Muscle layer of colon (tissue), 2 donors: ENCODE results near the gene CHSY1.

Experiments used
- H3K27ac ChIP-seq: one replicate; pipeline ENCODE4 v1.7.0; 2013; ENCODE audit warnings: low read depth, mild to moderate bottlenecking, low read length, moderate library complexity
- H3K27me3 ChIP-seq, 2 donors: one replicate each; pipeline ENCODE4 v1.7.0; 2013; ENCODE audit warnings: low read length in 2 of 2, mild to moderate bottlenecking in 2 of 2; ENCODE audit not compliant: insufficient read depth in 2 of 2, control insufficient read depth in 1 of 2
- H3K36me3 ChIP-seq: one replicate; pipeline ENCODE4 v1.7.0; 2013; ENCODE audit warnings: mild to moderate bottlenecking, low read length; ENCODE audit not compliant: insufficient read depth
- H3K4me1 ChIP-seq: one replicate; pipeline ENCODE4 v1.7.0; 2013; ENCODE audit warnings: mild to moderate bottlenecking, low read length; ENCODE audit not compliant: insufficient read depth
- H3K4me3 ChIP-seq, 2 donors: one replicate each; pipeline ENCODE4 v1.7.0; 2013; ENCODE audit warnings: low read length in 2 of 2, low read depth in 1 of 2, mild to moderate bottlenecking in 1 of 2, moderate library complexity in 1 of 2
- H3K9ac ChIP-seq: one replicate; pipeline ENCODE4 v1.7.0; 2013; ENCODE audit warnings: low read length
- H3K9me3 ChIP-seq: one replicate; pipeline ENCODE4 v1.7.0; 2013; ENCODE audit warnings: mild to moderate bottlenecking, low read length
- donor health status: abdominal sarcoma.
- donor health status: Adenocarcinoma of cecum.

The CHSY1 gene

GRCh38 chr15:101139986-101140696, 111.7 kb downstream of the CHSY1 start:
- Histone ChIP-seq H3K9me3 (no peaks in the 10 kb centered on the region), H3K27me3 (no peaks in the 10 kb centered on the region), H3K9ac (no peak overlapping the region), H3K36me3 (no peaks in the 10 kb centered on the region), H3K4me1 (no peaks in the 10 kb centered on the region), H3K27ac (no peak overlapping the region), H3K4me3 (no peak overlapping the region)

GRCh38 chr15:101138913-101139880, 112.7 kb downstream of the CHSY1 start:
- Histone ChIP-seq H3K36me3 (no peaks in the 10 kb centered on the region), H3K27ac (no peak overlapping the region), H3K27me3 (no peaks in the 10 kb centered on the region), H3K9ac (no peak overlapping the region), H3K9me3 (no peaks in the 10 kb centered on the region), H3K4me3 (no peak overlapping the region), H3K4me1 (no peaks in the 10 kb centered on the region)

DNA sequence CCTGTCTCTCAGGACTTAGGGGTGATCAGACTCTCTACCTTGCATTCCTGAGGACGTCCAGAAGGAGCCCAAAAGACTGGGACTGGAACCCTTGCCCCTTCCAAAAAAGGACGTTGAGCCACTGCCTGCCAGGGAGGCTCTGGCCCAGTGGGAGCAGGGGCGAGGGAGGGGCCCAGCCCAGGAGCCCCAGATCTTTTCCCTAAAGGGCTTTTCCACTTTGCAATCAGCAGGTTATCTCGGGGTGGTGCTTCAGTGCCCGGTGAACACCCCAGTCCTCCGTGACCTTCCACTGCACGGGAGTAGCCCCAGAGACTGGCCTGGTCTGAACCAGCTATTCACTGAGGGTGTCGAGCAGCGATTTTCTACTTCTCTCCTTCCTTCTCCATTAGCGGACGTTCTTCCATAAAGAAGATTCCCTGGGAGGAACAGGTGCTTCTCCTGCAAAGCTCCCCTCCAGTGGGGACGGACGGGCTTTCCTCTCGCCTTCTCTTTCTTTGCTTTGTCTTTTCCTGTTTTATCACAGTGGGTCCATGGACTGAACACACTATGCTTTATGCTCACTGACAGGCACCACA, 113.7 kb downstream of the CHSY1 start:
- Histone ChIP-seq H3K4me3 (no peak overlapping the region), H3K27ac (no peak overlapping the region), H3K9ac (no peak overlapping the region), H3K27me3 (no peaks in the 10 kb centered on the region), H3K9me3 (no peaks in the 10 kb centered on the region), H3K36me3 (no peaks in the 10 kb centered on the region), H3K4me1 (no peaks in the 10 kb centered on the region)

DNA sequence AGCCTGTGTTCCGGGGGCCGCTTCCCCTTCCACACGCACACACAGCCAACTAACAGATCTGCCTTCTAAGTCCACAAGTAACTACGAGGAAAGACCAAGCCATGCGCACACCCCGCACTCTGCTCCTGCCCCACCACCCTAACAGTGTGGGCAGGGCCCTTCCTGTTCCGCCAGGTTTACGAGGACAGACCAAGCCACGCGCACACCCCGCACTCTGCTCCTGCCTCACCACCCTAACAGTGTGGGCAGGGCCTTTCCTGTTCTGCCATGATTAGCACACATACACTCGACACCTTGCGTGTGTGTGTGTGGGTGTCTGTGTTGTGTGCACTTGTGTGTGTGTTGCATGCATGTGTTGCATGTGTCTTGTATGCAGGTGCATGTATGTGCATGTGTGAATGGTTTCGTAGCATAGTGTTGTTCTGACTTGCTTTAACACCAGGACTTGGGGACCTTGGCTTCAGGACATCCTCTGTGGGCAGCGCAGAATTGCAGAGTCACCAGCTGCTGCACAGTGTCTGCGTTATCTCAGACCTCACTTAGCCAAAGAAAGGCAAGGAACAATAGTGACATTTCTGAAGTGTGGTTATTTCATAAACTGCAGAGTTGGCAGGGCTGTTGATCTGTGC, 114.4 kb downstream of the CHSY1 start:
- Histone ChIP-seq H3K27me3 (no peaks in the 10 kb centered on the region), H3K36me3 (no peaks in the 10 kb centered on the region), H3K27ac (no peak overlapping the region), H3K4me3 (no peak overlapping the region), H3K9ac (no peak overlapping the region), H3K9me3 (no peaks in the 10 kb centered on the region), H3K4me1 (no peaks in the 10 kb centered on the region)

GRCh38 chr15:101136381-101137268, 115.2 kb downstream of the CHSY1 start:
- Histone ChIP-seq H3K27ac (no peak overlapping the region), H3K36me3 (no peaks in the 10 kb centered on the region)

GRCh38 chr15:101135532-101136166, 116.2 kb downstream of the CHSY1 start:
- no peaks in the 10 kb centered on the region for H3K36me3 ChIP-seq
- H3K9ac ChIP-seq, result no peak overlapping the region
- H3K27ac ChIP-seq, result no peak overlapping the region
- no peaks in the 10 kb centered on the region for H3K27me3 ChIP-seq
- H3K9me3 ChIP-seq, result no peaks in the 10 kb centered on the region
- no peaks in the 10 kb centered on the region for H3K4me1 ChIP-seq
- H3K4me3 ChIP-seq, result no peak overlapping the region

More at GRCh38 chr15:101136381-101137268, 115.2 kb downstream of the CHSY1 start:
- H3K9ac ChIP-seq, result no peak overlapping the region
- no peaks in the 10 kb centered on the region for H3K4me1 ChIP-seq
- H3K4me3 ChIP-seq, result no peak overlapping the region
- no peaks in the 10 kb centered on the region for H3K9me3 ChIP-seq
- H3K27me3 ChIP-seq, result no peaks in the 10 kb centered on the region

DNA sequence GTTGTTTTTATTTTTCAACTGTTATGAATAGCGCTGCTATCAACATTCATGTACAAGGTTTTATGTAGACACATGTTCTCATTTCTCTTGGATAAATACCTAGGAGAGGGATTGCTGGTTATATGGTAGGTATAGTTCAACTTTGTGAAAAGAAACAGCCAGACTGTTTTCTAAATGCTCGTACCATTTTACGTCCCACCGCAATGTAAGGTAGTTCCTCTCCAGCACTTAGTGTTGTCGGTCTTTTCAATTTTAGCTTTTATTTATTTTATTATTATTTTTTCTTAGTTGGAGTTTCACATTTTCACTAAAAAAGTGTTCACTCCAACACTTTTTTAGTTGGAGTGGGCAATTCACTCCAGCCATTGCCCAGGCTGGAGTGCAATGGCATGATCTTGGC, 117.1 kb downstream of the CHSY1 start:
- no peaks in the 10 kb centered on the region for H3K4me1 ChIP-seq
- H3K27ac ChIP-seq, result no peak overlapping the region
- H3K9me3 ChIP-seq, result no peaks in the 10 kb centered on the region
- no peak overlapping the region for H3K4me3 ChIP-seq
- no peak overlapping the region for H3K9ac ChIP-seq
- no peaks in the 10 kb centered on the region for H3K27me3 ChIP-seq
- H3K36me3 ChIP-seq, result no peaks in the 10 kb centered on the region

DNA sequence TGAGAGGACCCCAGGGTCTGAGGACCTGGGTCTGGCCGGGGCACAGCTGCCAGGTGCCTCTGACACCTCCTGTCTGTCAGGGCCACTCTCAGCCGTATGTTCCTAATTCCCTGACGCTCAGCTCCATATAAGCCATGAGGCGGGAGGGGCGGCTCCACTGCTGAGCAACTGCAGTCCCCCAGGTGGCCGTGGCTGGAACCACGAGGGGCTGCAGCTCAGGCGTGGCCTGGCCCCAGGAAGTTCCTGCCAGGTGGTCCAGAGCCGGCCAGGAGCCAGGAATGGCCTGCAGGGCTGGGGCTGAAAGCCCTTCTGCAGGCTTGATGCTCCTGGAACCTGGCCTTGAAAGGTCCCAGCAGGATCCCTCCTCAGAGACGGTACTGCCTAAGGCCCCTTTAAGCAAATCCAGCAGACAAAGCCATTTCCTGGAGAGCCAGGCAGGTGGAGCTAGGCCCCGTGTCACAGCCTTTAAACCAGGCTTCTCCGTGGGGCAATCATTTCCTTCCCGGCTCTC, 118.0 kb downstream of the CHSY1 start:
- Histone ChIP-seq H3K36me3 (no peaks in the 10 kb centered on the region), H3K27ac (no peak overlapping the region), H3K4me1 (no peaks in the 10 kb centered on the region), H3K4me3 (no peak overlapping the region), H3K9me3 (no peaks in the 10 kb centered on the region), H3K9ac (no peak overlapping the region), H3K27me3 (no peaks in the 10 kb centered on the region)

DNA sequence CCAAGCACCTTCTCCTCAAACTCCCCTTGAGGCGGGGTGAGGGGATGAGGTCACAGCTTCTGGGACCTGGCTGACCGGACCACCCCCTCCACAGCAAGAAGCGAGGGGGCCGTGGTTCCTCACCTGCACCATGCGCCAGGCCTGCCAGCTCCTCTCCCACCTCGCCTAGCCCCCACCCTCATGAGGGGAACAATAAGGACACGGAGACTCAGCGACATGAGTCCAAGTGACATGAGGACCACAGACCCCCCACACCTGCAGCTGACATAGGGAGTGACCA, 118.7 kb downstream of the CHSY1 start:
- H3K27ac ChIP-seq, result no peak overlapping the region
- no peaks in the 10 kb centered on the region for H3K9me3 ChIP-seq
- H3K27me3 ChIP-seq, result no peaks in the 10 kb centered on the region
- peaks cover 4% of the 10 kb centered on the region for H3K4me1 ChIP-seq
- no peaks in the 10 kb centered on the region for H3K36me3 ChIP-seq
- no peak overlapping the region for H3K9ac ChIP-seq
- no peak overlapping the region for H3K4me3 ChIP-seq

DNA sequence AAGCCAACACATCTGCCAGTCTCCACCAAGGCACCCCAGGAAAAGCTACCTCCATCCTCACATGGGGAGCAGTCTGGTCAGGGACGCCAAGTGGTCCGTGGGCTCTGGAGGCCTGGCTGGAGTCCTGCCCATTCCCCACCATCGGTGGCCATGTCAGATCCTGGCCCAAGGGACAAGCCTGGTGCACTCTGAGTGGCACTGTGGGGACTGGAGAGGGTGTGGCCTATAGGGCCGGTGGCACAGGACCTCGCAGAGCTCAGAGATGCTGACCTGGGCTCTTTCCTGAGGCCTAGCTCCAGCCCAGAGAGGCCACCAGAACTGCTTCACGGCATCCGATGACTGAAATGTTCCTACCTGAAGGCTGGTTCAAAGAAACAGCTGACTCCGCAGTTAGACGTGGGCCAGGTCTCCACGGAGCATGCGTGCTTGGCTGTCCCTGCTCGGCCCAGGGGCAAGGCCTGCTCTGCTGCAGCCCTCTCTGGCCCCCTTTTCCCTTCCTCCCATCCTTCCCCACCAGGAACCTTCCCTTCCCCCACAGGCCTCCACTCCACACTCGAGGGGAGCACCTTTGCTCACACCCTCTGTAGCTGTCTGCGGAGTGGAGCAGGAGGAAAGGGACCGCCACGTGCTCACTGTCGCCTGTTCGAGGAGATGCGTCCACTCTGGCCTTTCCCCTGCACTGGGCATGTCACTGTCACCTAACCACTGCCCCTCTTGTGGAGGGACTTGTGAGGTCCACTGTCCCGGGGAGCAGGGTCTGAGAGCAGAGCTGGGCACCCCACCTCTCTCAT, 119.3 kb downstream of the CHSY1 start:
- no peaks in the 10 kb centered on the region for H3K36me3 ChIP-seq
- no peak overlapping the region for H3K27ac ChIP-seq
- peaks cover 9% of the 10 kb centered on the region for H3K4me1 ChIP-seq
- H3K27me3 ChIP-seq, result no peaks in the 10 kb centered on the region
- H3K9ac ChIP-seq, result no peak overlapping the region
- H3K9me3 ChIP-seq, result no peaks in the 10 kb centered on the region
- no peak overlapping the region for H3K4me3 ChIP-seq
